ENCODE measurements around the gene BTBD16. TPM values are rescaled to one million over a fixed set of nuclear protein-coding genes. Genes with fewer than 3 reads are reported as not detected.

The BTBD16 gene
- total RNA-seq, 1 experiment from 2014 or later = not detected

DNA sequence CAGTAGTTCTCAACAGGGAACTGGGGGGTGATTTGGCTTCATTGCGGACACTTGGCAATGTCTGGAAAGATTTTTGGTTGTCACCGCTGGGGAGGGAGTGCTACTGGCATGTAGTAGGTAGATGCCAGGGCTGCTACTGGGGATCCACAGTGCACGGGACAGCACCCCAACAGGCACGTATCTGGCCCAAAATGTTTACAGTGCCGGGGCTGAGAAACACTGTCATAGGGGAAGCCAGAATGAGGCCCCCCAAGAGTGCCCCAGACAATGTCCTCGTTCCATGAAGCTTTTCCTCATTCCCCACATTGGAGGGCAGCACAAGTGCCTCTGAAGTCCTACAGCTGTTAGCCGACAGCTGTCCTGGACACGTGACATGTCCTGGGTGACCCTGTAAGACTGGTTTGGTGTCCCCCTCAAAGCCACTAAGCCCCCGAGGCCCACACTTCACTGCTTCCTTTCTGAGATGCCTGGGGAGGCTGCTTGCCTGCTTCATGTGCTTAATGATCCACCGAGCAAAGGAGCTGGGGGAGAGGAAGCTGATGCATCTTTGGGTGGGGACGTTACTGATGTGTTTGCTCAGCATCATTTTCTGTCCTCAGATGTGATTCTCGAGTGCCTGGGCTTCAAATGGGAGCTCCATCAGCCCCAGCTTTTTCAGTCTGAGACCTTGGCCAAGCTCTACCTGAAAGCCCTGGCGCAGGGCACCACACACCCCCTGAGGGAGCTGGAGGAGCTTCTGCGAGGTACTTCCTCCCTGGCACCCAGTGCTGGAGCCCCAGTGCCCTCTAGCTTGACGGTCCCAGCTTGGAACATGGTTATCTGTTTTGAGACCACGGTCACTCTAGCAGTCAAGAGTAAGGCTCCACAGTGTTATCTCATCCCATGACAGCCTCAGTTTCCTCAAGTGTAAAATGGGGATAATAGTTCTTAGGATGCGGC, 14.7 kb downstream of the BTBD16 start:
- Mint-ChIP-seq H3K27me3 (ENCODE audit: low read depth) (no peaks in the 10 kb centered on the region; the same call in 1 of the 2 replicates), H3K36me3 (no peaks in the 10 kb centered on the region), H3K9me3 (no peaks in the 10 kb centered on the region), H3K4me3 (no peak overlapping the region), H3K4me1 (peaks cover 19% of the 10 kb centered on the region), H3K27ac (no peak overlapping the region)
- DNase-seq (ENCODE audit: low spot score) (no peak), ATAC-seq (no peak)
- TF ChIP-seq NFYB (CRISPR knock-in tag; conservative IDR thresholded peaks at IDR 0.05; ENCODE audit: low read depth) (no peak), RORB (CRISPR knock-in tag; IDR thresholded peaks at IDR 0.05) (no peak), FOXK1 (CRISPR knock-in tag; IDR thresholded peaks at IDR 0.05) (no peak), FOXJ3 (CRISPR knock-in tag; IDR thresholded peaks at IDR 0.05; ENCODE audit: borderline replicate concordance) (no peak)
- TF ChIP-seq, protein P1, sequence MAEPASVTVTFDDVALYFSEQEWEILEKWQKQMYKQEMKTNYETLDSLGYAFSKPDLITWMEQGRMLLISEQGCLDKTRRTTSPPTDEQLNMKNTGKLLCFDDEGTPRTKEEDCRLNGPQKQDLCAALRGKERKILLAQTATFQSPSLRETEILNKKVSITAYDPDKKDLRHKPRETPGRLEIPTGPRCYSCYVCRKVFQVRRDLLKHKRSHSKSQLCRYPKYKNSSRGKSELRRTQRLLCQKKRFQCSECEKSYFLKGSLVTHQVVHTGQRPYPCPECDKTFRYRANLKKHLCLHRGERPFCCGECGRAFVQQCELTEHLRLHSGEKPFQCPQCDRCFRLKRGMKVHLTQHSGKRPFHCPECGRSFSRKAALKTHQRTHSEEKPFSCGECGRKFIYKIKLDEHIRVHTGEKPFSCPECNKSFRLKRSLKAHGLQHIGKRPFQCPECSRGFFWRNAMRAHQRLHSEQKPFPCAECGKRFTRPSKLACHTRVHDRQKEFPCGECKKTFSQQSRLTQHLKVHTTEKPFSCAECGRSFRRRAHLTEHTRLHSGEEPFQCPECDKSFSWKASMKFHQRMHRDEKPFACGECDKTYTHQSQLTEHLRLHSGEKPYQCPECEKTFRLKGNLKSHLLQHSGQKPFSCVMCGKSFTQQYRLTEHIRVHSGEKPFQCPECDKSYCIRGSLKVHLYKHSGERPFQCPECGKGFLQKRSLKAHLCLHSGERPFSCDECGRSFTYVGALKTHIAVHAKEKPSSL (CRISPR knock-in tag; conservative IDR thresholded peaks at IDR 0.05) = no peak
- TF ChIP-seq, protein P2, sequence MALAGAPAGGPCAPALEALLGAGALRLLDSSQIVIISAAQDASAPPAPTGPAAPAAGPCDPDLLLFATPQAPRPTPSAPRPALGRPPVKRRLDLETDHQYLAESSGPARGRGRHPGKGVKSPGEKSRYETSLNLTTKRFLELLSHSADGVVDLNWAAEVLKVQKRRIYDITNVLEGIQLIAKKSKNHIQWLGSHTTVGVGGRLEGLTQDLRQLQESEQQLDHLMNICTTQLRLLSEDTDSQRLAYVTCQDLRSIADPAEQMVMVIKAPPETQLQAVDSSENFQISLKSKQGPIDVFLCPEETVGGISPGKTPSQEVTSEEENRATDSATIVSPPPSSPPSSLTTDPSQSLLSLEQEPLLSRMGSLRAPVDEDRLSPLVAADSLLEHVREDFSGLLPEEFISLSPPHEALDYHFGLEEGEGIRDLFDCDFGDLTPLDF (CRISPR knock-in tag; IDR thresholded peaks at IDR 0.05) = no peak
- ChIA-PET CTCF (interaction anchor here (0.6 to 4.1 kb wide), 2 partner anchors 13 to 150 kb away, joined by 3 to 18 read pairs; no protein-coding TSS in a partner anchor), POLR2A (no interaction called here)

GRCh38 chr10:122286867-122287266, 15.8 kb downstream of the BTBD16 start:
- CTCF ChIA-PET = interaction anchor here (1.0 to 1.4 kb wide), 2 partner anchors 12 to 19 kb away, joined by 3 to 6 read pairs; no protein-coding TSS in a partner anchor
- POLR2A ChIA-PET = no interaction called here
- no peak overlapping the region for H3K27ac Mint-ChIP-seq
- DNase-seq (ENCODE audit: low spot score) (peak; percentile 34), ATAC-seq (peak; percentile 58)
- H3K4me1 Mint-ChIP-seq = peaks cover 19% of the 10 kb centered on the region
- no peaks in the 10 kb centered on the region for H3K9me3 Mint-ChIP-seq
- no peaks in the 10 kb centered on the region for H3K36me3 Mint-ChIP-seq
- TF ChIP-seq ZNF423 (CRISPR knock-in tag; IDR thresholded peaks at IDR 0.05) (peak; percentile 54; the same call in 1 of the 2 replicates), CREB1 (CRISPR knock-in tag; IDR thresholded peaks at IDR 0.05) (no peak)
- H3K27me3 Mint-ChIP-seq (ENCODE audit: low read depth) = no peaks in the 10 kb centered on the region; the same call in 1 of the 2 replicates
- H3K4me3 Mint-ChIP-seq = no peak overlapping the region

DNA sequence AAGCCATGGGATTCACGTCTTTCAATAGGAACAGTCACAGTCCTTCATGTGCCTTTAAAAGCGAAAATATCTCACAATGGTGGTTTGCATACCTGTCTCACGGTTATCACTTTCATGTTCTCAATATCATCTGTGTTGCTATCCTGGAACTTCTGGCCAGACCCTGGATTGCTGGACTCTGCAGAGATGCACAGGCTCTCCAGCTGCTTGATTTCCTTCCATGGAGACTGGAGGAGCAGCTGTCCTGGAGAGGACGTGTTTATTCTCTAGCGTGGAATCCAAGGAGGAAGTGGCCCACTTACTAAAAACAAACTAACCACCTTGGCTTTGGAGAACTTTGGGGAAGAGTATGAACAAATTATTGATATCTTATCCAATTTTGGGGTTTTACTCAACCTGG, 16.5 kb downstream of the BTBD16 start:
- CTCF ChIA-PET = interaction anchor here (0.7 to 1.6 kb wide), 4 partner anchors 8 to 21 kb away, joined by 3 to 7 read pairs (median 5); no protein-coding TSS in a partner anchor
- POLR2A ChIA-PET = no interaction called here
- Mint-ChIP-seq H3K4me1 (peaks cover 18% of the 10 kb centered on the region), H3K27me3 (ENCODE audit: low read depth) (no peaks in the 10 kb centered on the region; the same call in 1 of the 2 replicates), H3K9me3 (no peaks in the 10 kb centered on the region), H3K4me3 (no peak overlapping the region), H3K27ac (no peak overlapping the region), H3K36me3 (no peaks in the 10 kb centered on the region)
- DNase-seq (ENCODE audit: low spot score) (no peak), ATAC-seq (no peak)
- no peak for TF ChIP-seq CREM (CRISPR knock-in tag; IDR thresholded peaks at IDR 0.05)
- no peak for TF ChIP-seq JUN (CRISPR knock-in tag; IDR thresholded peaks at IDR 0.05)
- TF ChIP-seq MXD4 (CRISPR knock-in tag; IDR thresholded peaks at IDR 0.05; ENCODE audit: borderline replicate concordance) = no peak
- TF ChIP-seq SMAD4 (CRISPR knock-in tag; IDR thresholded peaks at IDR 0.05) = no peak
- TF ChIP-seq, protein P2 (CRISPR knock-in tag; IDR thresholded peaks at IDR 0.05) = no peak
- TF ChIP-seq RELA (CRISPR knock-in tag; IDR thresholded peaks at IDR 0.05; ENCODE audit: borderline replicate concordance) = no peak
- TF ChIP-seq FOXP4 (CRISPR knock-in tag; IDR thresholded peaks at IDR 0.05) = no peak
- TF ChIP-seq PRDM15 (CRISPR knock-in tag; IDR thresholded peaks at IDR 0.05) = no peak
- no peak for TF ChIP-seq OVOL2 (CRISPR knock-in tag; IDR thresholded peaks at IDR 0.05; ENCODE audit: borderline replicate concordance)
- TF ChIP-seq NFATC4 (CRISPR knock-in tag; IDR thresholded peaks at IDR 0.05) = no peak
- TF ChIP-seq RORB (CRISPR knock-in tag; IDR thresholded peaks at IDR 0.05) = no peak
- TF ChIP-seq, protein P3, sequence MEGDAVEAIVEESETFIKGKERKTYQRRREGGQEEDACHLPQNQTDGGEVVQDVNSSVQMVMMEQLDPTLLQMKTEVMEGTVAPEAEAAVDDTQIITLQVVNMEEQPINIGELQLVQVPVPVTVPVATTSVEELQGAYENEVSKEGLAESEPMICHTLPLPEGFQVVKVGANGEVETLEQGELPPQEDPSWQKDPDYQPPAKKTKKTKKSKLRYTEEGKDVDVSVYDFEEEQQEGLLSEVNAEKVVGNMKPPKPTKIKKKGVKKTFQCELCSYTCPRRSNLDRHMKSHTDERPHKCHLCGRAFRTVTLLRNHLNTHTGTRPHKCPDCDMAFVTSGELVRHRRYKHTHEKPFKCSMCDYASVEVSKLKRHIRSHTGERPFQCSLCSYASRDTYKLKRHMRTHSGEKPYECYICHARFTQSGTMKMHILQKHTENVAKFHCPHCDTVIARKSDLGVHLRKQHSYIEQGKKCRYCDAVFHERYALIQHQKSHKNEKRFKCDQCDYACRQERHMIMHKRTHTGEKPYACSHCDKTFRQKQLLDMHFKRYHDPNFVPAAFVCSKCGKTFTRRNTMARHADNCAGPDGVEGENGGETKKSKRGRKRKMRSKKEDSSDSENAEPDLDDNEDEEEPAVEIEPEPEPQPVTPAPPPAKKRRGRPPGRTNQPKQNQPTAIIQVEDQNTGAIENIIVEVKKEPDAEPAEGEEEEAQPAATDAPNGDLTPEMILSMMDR (IDR thresholded peaks at IDR 0.05) = no peak
